Endothelial cell of umbilical vein (primary cell): ENCODE measurements around the gene COPS6. TPM values are rescaled to one million over a fixed set of nuclear protein-coding genes. Genes with fewer than 3 reads are reported as not detected.

Experiments used
- BruUV-seq: library from RNA; stranded (reverse); fragments of 400-500 nt; replicated peaks from 2 replicates; lab custom pipeline; 2021; lab: Mats Ljungman, UMichigan
- CTCF ChIA-PET: fragments of 300-600, 350-600 bp; sonication (Branson Sonifier 250); formaldehyde crosslinking; loops from one replicate; lab custom pipeline; 2021; ENCODE audit warnings: antibody characterized with exemption, inconsistent platforms; lab: Charles Lee
- POLR2A ChIA-PET: fragments of 300-600, 350-600 bp; sonication (Branson Sonifier 250); formaldehyde crosslinking; loops from one replicate; lab custom pipeline; 2021; ENCODE audit warnings: antibody characterized with exemption, inconsistent platforms; lab: Charles Lee
- DNase-seq: peaks from one replicate; pipeline ENCODE4 v3.0.0-alpha.2; 2011; ENCODE audit warnings: low read depth, low spot score
- FAIRE-seq: peaks from 2 replicates; lab custom pipeline; 2011; peaks lifted over from hg19 to GRCh38; lab: Jason Lieb, UNC
- H2AFZ ChIP-seq: 2 replicates; pipeline ENCODE4 v1.6.0; 2012; ENCODE audit warnings: low read depth, low read length, control low read depth, inconsistent platforms
- H3K27ac ChIP-seq: 2 replicates; pipeline ENCODE4 v1.5.1; 2011; ENCODE audit warnings: low read depth, mild to moderate bottlenecking, control low read depth, low read length, moderate library complexity; ENCODE audit not compliant: insufficient read depth
- H3K27me3 ChIP-seq, 2 experiments: 2 replicates each; pipeline versions ENCODE4 v1.6.0 to v1.6.1; 2011; ENCODE audit warnings: low read length in 2 of 2, mixed read lengths in 1 of 2; ENCODE audit not compliant: control insufficient read depth in 2 of 2, insufficient read depth in 2 of 2
- H3K36me3 ChIP-seq, 2 experiments: 2 replicates in 1 of 2; 3 replicates in 1 of 2; pipeline ENCODE4 v1.5.1; 2011; ENCODE audit warnings: low read length in 2 of 2, mild to moderate bottlenecking in 1 of 2, moderate library complexity in 1 of 2; ENCODE audit not compliant: control insufficient read depth in 2 of 2, insufficient read depth in 2 of 2; ENCODE audit errors: extremely low read depth in 1 of 2
- H3K4me1 ChIP-seq: 3 replicates; pipeline ENCODE4 v1.5.1; 2011; ENCODE audit warnings: mild to moderate bottlenecking, low read length; ENCODE audit not compliant: control insufficient read depth, insufficient read depth; ENCODE audit errors: extremely low read depth
- H3K4me2 ChIP-seq: 2 replicates; pipeline ENCODE4 v1.6.1; 2011; ENCODE audit warnings: low read length, control low read depth, mixed read lengths; ENCODE audit not compliant: insufficient read depth
- H3K4me3 ChIP-seq, 3 experiments: fragments of 200-600 bp in 1 of 3; sonication (generic), shearing (Covaris generic) in 1 of 3; replicated peaks in 1 of 3; 2 replicates each; pipeline ENCODE4 v1.5.1; 2011 to 2016; ENCODE audit warnings: control low read depth in 3 of 3, low read length in 3 of 3, mild to moderate bottlenecking in 2 of 3, inconsistent platforms in 1 of 3, low read depth in 1 of 3, moderate library complexity in 1 of 3; ENCODE audit not compliant: insufficient read depth in 1 of 3
- H3K79me2 ChIP-seq: 2 replicates; pipeline ENCODE4 v1.6.0; 2012; ENCODE audit warnings: low read length, inconsistent platforms; ENCODE audit not compliant: control insufficient read depth, insufficient read depth
- H3K9ac ChIP-seq: replicated peaks from 2 replicates; pipeline ENCODE3; 2011; ENCODE audit warnings: low read length, control low read depth; ENCODE audit not compliant: insufficient read depth; ENCODE audit errors: extremely low read depth
- H3K9me1 ChIP-seq: replicated peaks from 3 replicates; pipeline ENCODE4 v1.6.0; 2011; ENCODE audit warnings: mild to moderate bottlenecking, low read length; ENCODE audit not compliant: control insufficient read depth, insufficient read depth; ENCODE audit errors: extremely low read depth
- H3K9me3 ChIP-seq: replicated peaks from 2 replicates; pipeline ENCODE4 v1.5.1; 2012; ENCODE audit warnings: low read length, inconsistent platforms; ENCODE audit not compliant: control insufficient read depth, insufficient read depth
- H4K20me1 ChIP-seq: replicated peaks from 2 replicates; pipeline ENCODE3; 2011; ENCODE audit warnings: mild to moderate bottlenecking, low read length; ENCODE audit not compliant: control insufficient read depth, insufficient read depth; ENCODE audit errors: extremely low read depth
- CTCF ChIP-seq, 2 donors: IDR thresholded peaks; 1 replicate in 1 of 2; 2 replicates in 1 of 2; pipeline ENCODE4 v1.5.1; 2011; ENCODE audit warnings: low read length in 2 of 2, mild to moderate bottlenecking in 2 of 2, moderate library complexity in 2 of 2, control low read depth in 1 of 2, inconsistent platforms in 1 of 2, low read depth in 1 of 2; ENCODE audit not compliant: insufficient read depth in 1 of 2; ENCODE audit errors: extremely low read depth in 1 of 2
- EZH2 ChIP-seq: IDR thresholded peaks from 2 replicates; pipeline ENCODE4 v1.6.1; 2012; ENCODE audit warnings: borderline replicate concordance, low read depth, mild to moderate bottlenecking, moderate library complexity, low read length, inconsistent platforms; ENCODE audit not compliant: severe bottlenecking
- FOS ChIP-seq: IDR thresholded peaks from 2 replicates; pipeline ENCODE4 v1.6.1; 2011; ENCODE audit warnings: mild to moderate bottlenecking, low read length, moderate library complexity, borderline replicate concordance; ENCODE audit not compliant: insufficient read depth
- GATA2 ChIP-seq: IDR thresholded peaks from 2 replicates; pipeline ENCODE4 v1.7.0; 2011; ENCODE audit warnings: low read depth, mild to moderate bottlenecking, moderate library complexity, mixed read lengths, low read length; ENCODE audit not compliant: insufficient read length, insufficient read depth
- MAX ChIP-seq: IDR thresholded peaks from 2 replicates; pipeline ENCODE4 v1.6.1; 2011; ENCODE audit not compliant: insufficient read depth, insufficient read length
- MYC ChIP-seq: IDR thresholded peaks from one replicate; pipeline ENCODE4 v1.6.1; 2011; ENCODE audit warnings: mild to moderate bottlenecking, low read depth, low read length
- dilution Hi-C: fragments of 300-500 bp; cut with MboI; formaldehyde crosslinking; loops from one replicate; pipeline ENCODE4 v1.15.0; 2019; ENCODE audit warnings: low sequenced_read_pairs; ENCODE audit not compliant: extremely low pct_ligation_motif_present
- intact Hi-C: fragments of 100-400 bp; cut with micrococcal nuclease; formaldehyde crosslinking; loops from one replicate; pipeline ENCODE4 v1.10.0; 2022
- polyA plus RNA-seq, 4 experiments: library from polyadenylated mRNA; depleted of rRNA in 3 of 4; stranded (reverse) in 3 of 4; unstranded in 1 of 4; fragments of >200 nt; gene quantifications; 2 replicates each; pipeline versions ENCODE4 v1.2.1 to v1.2.3, GENCODE V29; 2011 to 2012; ENCODE audit warnings: missing spikeins in 1 of 4
- total RNA-seq: library from RNA; stranded (reverse); gene quantifications from 2 replicates; pipeline ENCODE4 v1.2.3, GENCODE V29; 2021

Gene COPS6
- total and polyA plus RNA-seq, 2 donors (not counting 3 experiments of a cell fraction or from before 2014, with no cell fraction given) = 188 to 251 TPM

- H4K20me1 ChIP-seq = no peaks in the 10 kb centered on the region
- no peak overlapping the region for H2AFZ ChIP-seq
- intact Hi-C loops (loop anchor here (10.0 kb wide), 1 partner anchor 173 kb away; the partner anchor contains the start of gene TRIM4), dilution Hi-C loops (no loop called here)
- DNase-seq = no peak
- peak overlapping the region; percentile 90 for H3K9ac ChIP-seq
- H3K27ac ChIP-seq = peak overlapping the region; percentile 94
- H3K4me3 ChIP-seq = peak overlapping the region in 1 of 3 experiments; percentile 74
- peaks cover 15 to 16% of the 10 kb centered on the region in 2 experiments for H3K36me3 ChIP-seq
- ChIA-PET CTCF (interaction anchor here (0.6 to 2.9 kb wide), 3 partner anchors 13 to 350 kb away, joined by 4 to 18 read pairs (median 5); partner anchors contain the start of genes AP4M1 and MCM7), POLR2A (interaction anchor here (1.0 to 2.0 kb wide), 2 partner anchors 12 to 13 kb away, joined by 6 to 10 read pairs; partner anchors contain the start of genes AP4M1 and MCM7)
- H3K9me3 ChIP-seq = no peaks in the 10 kb centered on the region
- H3K27me3 ChIP-seq = no peaks in the 10 kb centered on the region
- FAIRE-seq = no peak
- BruUV-seq = TSS peak; percentile 58
- TF ChIP-seq CTCF (IDR thresholded peaks at IDR 0.05; ENCODE audit: extremely low read depth in 1 of 2, insufficient read depth in 1 of 2, low read depth in 1 of 2, low read length in 2 of 2) (no peak), MAX (no peak), MYC (no peak), EZH2 (no peak), FOS (no peak), GATA2 (no peak)
- no peaks in the 10 kb centered on the region for H3K9me1 ChIP-seq
- H3K79me2 ChIP-seq = peaks cover 17% of the 10 kb centered on the region
- peak overlapping the region; percentile 45 for H3K4me2 ChIP-seq
- H3K4me1 ChIP-seq = peaks cover 32% of the 10 kb centered on the region
These were observed 611 bp upstream of the COPS6 start for GRCh38 chr7:100088095-100088620.
